Pancreas (tissue), 10 donors: ENCODE measurements around the gene RBBP8NL. TPM values are rescaled to one million over a fixed set of nuclear protein-coding genes. Genes with fewer than 3 reads are reported as not detected.
A peak's percentile ranks its signal among the peaks of the same experiment; 100 is the strongest.

Experiments used
- ATAC-seq, 4 donors: fragments of 200-7000 bp; cut with Tn5 transposase; one replicate each; pipeline versions ENCODE4 v1.8.0 to v1.9.1; 2020; ENCODE audit warnings: mild to moderate bottlenecking in 4 of 4, moderate library complexity in 4 of 4
- DNase-seq, 6 donors: peaks; one replicate each; pipeline ENCODE4 v3.0.0-alpha.2; 2020
- FAIRE-seq: peaks from 2 replicates; lab custom pipeline; 2012; peaks lifted over from hg19 to GRCh38; lab: Jason Lieb, UNC
- H3K27ac ChIP-seq, 4 donors: fragments of 200-600 bp; sonication (generic); 1 replicate in 3 of 4; 2 replicates in 1 of 4; pipeline versions ENCODE4 v1.5.0 to v1.8.0; 2020
- H3K27me3 ChIP-seq, 4 donors: fragments of 200-600 bp; one replicate each; pipeline ENCODE4 v1.8.0; 2021
- H3K36me3 ChIP-seq, 3 donors: fragments of 200-600 bp; sonication (generic) in 1 of 3; one replicate each; pipeline versions ENCODE4 v1.5.0 to v1.8.0; 2020 to 2021
- H3K4me1 ChIP-seq, 3 donors: fragments of 200-600 bp; one replicate each; pipeline ENCODE4 v1.8.0; 2021
- H3K4me3 ChIP-seq, 4 donors: fragments of 200-600 bp; sonication (generic) in 2 of 4; one replicate each; pipeline versions ENCODE4 v1.5.0 to v1.8.0; 2020 to 2021
- H3K9me3 ChIP-seq, 4 donors: fragments of 200-600 bp; one replicate each; pipeline ENCODE4 v1.8.0; 2021
- WGBS, 2 donors: extraction: QIAGEN DNeasy Blood & Tissue Kit; methylation state at CpG; one replicate each; pipeline ENCODE4 v1.1.7; 2013; 5-methylcytosine and 5-hydroxymethylcytosine counted together
- intact Hi-C, 3 donors: fragments of 100-400 bp; cut with DNase I; formaldehyde crosslinking; loops; one replicate each; pipeline versions ENCODE4 v1.11.1 to v1.14.2; 2022
- polyA plus RNA-seq, 2 donors: library from polyadenylated mRNA; stranded (reverse); fragments of 200-250 nt; gene quantifications; one replicate each; pipeline ENCODE4 v1.2.3, GENCODE V29; 2013
- total RNA-seq, 6 donors: library from RNA; stranded (reverse); fragmentation: NEBNext Ultra II Directional in 4 of 6; extraction: Animal tissue kit (Norgen Biotek cat#: 25700) in 4 of 6; gene quantifications; one replicate each; pipeline versions ENCODE4 v1.2.1 to v1.2.4, GENCODE V29; 2021 to 2023
- TF ChIP-seq, protein P1 (sequence below), 4 donors: fragments of 200-600 bp; sonication (generic) in 3 of 4; IDR thresholded peaks; one replicate each; pipeline versions ENCODE4 v1.5.0 to v1.8.0; 2021; ENCODE audit warnings: antibody characterized with exemption in 4 of 4
- donor health status: healthy with polysubstance abuse.
- donor health status: DM: no; HTN: no; CAD: no; lungs with moderate emphysema.
- donor health status: DM: no; HTN: no; CAD: no.
- donor health status: control.
- donor health status: control.
- donor health status: Bipolar disorder and iron deficiency.
- donor health status: DM: yes; HTN: yes; CAD: no.
- donor health status: DM: no; HTN: no; CAD: no.
- donor health status: DM: no; HTN: no; CAD: no.
- donor health status: DM: yes; HTN: yes; CAD: no.

RBBP8NL gene
- total and polyA plus RNA-seq, 8 donors, result 0.66 to 4.8 (median 1.3) TPM

DNA sequence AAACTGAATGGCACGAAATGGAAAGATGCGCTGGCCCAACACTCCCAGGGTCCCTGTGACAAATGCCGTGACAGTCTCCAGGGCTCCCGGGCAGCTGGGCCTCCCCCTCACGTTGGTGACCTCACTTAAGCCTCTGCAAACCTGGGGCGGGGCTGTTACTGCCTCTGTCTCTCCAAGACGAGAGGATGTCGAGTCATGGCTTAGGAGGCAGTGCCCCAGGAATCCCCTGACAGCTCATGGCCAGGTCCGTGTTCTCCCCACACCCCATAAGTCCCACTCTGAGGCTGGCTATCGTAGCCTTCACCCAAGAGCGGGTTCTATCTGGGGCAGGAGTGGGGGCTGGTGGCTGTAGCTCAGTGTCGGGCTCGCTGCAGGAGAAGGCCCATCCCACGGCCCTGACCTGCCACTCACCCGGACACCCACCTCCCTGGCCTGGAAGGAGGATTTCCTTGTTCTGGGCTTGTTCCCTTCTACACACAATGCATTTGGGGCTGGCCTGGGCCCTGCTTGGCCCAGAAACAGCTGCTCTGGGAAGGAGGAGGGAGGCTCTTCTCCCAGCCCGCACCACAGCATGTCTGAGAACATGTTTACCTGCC, 46.0 kb downstream of the RBBP8NL start:
- no peak overlapping the region for H3K4me3 ChIP-seq
- intact Hi-C loops, result loop anchor here in 2 of 3 donors (5.0 to 10.0 kb wide), 2 partner anchors 74 to 206 kb away; no protein-coding TSS in a partner anchor
- peaks cover 3 to 16% (median 5%) of the 10 kb centered on the region in 3 donors for H3K4me1 ChIP-seq
- no peak for ATAC-seq
- no peaks in the 10 kb centered on the region for H3K27me3 ChIP-seq
- no peaks in the 10 kb centered on the region for H3K9me3 ChIP-seq
- no peak for DNase-seq
- H3K36me3 ChIP-seq, result no peaks in the 10 kb centered on the region
- FAIRE-seq, result no peak
- H3K27ac ChIP-seq, result no peak overlapping the region
- TF ChIP-seq, protein P1, sequence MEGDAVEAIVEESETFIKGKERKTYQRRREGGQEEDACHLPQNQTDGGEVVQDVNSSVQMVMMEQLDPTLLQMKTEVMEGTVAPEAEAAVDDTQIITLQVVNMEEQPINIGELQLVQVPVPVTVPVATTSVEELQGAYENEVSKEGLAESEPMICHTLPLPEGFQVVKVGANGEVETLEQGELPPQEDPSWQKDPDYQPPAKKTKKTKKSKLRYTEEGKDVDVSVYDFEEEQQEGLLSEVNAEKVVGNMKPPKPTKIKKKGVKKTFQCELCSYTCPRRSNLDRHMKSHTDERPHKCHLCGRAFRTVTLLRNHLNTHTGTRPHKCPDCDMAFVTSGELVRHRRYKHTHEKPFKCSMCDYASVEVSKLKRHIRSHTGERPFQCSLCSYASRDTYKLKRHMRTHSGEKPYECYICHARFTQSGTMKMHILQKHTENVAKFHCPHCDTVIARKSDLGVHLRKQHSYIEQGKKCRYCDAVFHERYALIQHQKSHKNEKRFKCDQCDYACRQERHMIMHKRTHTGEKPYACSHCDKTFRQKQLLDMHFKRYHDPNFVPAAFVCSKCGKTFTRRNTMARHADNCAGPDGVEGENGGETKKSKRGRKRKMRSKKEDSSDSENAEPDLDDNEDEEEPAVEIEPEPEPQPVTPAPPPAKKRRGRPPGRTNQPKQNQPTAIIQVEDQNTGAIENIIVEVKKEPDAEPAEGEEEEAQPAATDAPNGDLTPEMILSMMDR (IDR thresholded peaks at IDR 0.05), result no peak
- 72 to 75% methylated on average over 16 of the region's 16 CpGs for WGBS, 2 donors

DNA sequence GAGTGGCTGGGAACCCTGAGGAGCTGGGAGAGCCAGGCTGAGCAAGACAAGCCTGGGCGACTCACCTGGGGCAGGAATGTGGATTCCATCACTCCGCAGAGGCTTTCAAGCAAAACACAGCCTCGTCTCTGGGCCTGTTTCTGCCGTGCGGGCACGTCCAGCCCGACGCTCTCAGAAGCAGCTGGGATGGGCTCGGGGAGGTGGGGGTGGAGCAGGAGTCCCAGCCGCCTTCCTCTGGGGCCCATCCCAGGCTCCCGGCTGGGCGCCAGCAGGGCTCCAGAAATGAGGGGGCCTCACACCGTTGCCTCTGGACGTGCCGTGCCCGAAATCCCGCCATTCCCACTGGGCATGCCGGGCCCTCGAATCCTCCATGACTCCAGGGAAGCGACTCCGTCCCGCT, 49.1 kb downstream of the RBBP8NL start:
- intact Hi-C loops, result loop anchor here in 1 of 3 donors (5.0 kb wide), 1 partner anchor 71 kb away; no protein-coding TSS in a partner anchor
- no peak for DNase-seq
- no peaks in the 10 kb centered on the region for H3K27me3 ChIP-seq
- no peak overlapping the region for H3K4me3 ChIP-seq
- TF ChIP-seq, protein P1 (IDR thresholded peaks at IDR 0.05), result no peak
- peaks cover 0 to 10% (median 5%) of the 10 kb centered on the region in 3 donors for H3K4me1 ChIP-seq
- no peaks in the 10 kb centered on the region for H3K36me3 ChIP-seq
- WGBS, 2 donors, result 77 to 78% methylated on average over 22 of the region's 22 CpGs
- peak overlapping the region in 1 of 4 donors; percentile 13 for H3K27ac ChIP-seq
- no peak for ATAC-seq
- no peaks in the 10 kb centered on the region for H3K9me3 ChIP-seq
- no peak for FAIRE-seq

DNA sequence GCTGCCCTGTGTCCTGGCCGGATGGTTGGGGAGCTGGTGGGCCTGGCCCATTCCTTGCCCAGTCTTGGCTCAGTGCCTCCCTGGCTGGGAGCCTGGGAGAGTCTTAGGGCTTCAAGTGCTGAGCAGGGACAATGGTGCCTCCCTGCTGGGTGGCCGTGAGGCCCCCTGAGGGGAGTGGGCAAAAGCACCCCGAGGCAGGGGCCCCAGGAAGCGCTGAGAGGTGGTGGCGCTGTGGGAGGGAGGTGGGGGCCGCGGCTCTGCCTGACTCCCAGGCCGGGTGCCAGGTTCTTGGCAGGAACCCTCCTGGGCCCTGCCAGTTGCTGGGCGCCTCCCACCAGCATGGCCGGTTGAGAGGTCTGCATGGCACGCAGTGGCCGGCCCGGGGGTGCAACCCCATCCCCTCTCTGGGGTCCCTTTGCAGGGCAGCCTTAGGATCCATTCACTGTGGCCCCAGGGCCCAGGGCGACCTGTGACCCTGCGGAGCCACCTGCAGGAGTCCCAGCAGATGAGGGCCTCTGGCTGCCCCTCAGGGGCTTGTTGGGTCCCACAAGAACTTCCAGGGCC, 49.6 kb downstream of the RBBP8NL start:
- peak in 1 of 6 donors; percentile 68 for DNase-seq
- Histone ChIP-seq H3K4me1 (peaks cover 0 to 10% (median 5%) of the 10 kb centered on the region in 3 donors), H3K4me3 (no peak overlapping the region), H3K36me3 (no peaks in the 10 kb centered on the region), H3K27me3 (no peaks in the 10 kb centered on the region), H3K27ac (peak overlapping the region in 2 of 4 donors; percentile 13 to 23), H3K9me3 (no peaks in the 10 kb centered on the region)
- no peak for FAIRE-seq
- TF ChIP-seq, protein P1 (IDR thresholded peaks at IDR 0.05), result no peak
- peak in 3 of 4 donors; percentile 22 to 40 (median 35) for ATAC-seq
- WGBS, 2 donors, result 25 to 31% methylated on average over 15 of the region's 15 CpGs
- intact Hi-C loops, result loop anchor here in 1 of 3 donors (5.0 kb wide), 1 partner anchor 70 kb away; no protein-coding TSS in a partner anchor

DNA sequence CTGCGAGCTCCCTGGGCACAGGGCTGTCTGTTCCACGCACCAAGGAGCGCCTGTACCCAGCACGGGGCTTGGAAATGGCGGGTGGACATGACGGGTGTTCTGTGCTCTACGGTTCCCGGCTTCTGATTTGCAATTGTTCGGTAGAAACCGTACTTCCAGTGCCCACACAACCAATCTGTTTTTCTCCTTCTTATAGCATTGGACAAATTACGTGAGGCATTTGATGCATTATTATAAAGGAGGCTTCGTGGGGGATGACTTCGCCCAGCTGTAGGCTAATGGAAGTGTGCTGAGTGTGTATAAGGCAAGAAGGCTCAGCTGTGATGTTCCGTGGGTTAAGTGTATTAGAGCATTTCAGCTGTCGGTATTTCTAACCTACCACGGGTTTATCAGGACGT, 50.3 kb downstream of the RBBP8NL start:
- TF ChIP-seq, protein P1 (IDR thresholded peaks at IDR 0.05), result no peak
- peak overlapping the region; percentile 13 to 50 (median 28) for H3K27ac ChIP-seq
- DNase-seq (no peak), FAIRE-seq (no peak), ATAC-seq (no peak)
- no peak overlapping the region for H3K4me3 ChIP-seq
- WGBS, 2 donors, result 71 to 72% methylated on average over 17 of the region's 17 CpGs
- no peaks in the 10 kb centered on the region for H3K36me3 ChIP-seq
- peaks cover 0 to 10% (median 5%) of the 10 kb centered on the region in 3 donors for H3K4me1 ChIP-seq
- H3K9me3 ChIP-seq, result no peaks in the 10 kb centered on the region
- intact Hi-C loops, result loop anchor here in 1 of 3 donors (5.0 kb wide), 1 partner anchor 70 kb away; no protein-coding TSS in a partner anchor
- H3K27me3 ChIP-seq, result no peaks in the 10 kb centered on the region
